Lung (tissue), 5 donors: ENCODE measurements around the gene GAB3. TPM values are rescaled to one million over a fixed set of nuclear protein-coding genes. Genes with fewer than 3 reads are reported as not detected.

ENCODE experiments used
- polyA plus RNA-seq, 2 donors: library from polyadenylated mRNA; stranded (reverse); fragments of 200-250 nt; gene quantifications; one replicate each; pipeline ENCODE4 v1.2.1, GENCODE V29; 2013
- small RNA-seq: library from RNA; depleted of rRNA; stranded (forward); fragments of <200 nt; gene quantifications from one replicate; pipeline ENCODE3, GENCODE V24; 2014; ENCODE audit warnings: low replicate concordance
- total RNA-seq, 2 donors: library from RNA; depleted of rRNA in 1 of 2; stranded (reverse); fragments of >200 nt in 1 of 2; gene quantifications; one replicate each; pipeline ENCODE4 v1.2.1, GENCODE V29; 2014 to 2021
- donor health status: Bipolar disorder and iron deficiency.
- donor health status: healthy.
- donor health status: DM: yes; HTN: yes; CAD: no.

The GAB3 gene
- total and polyA plus RNA-seq, 4 donors = 4.4 to 12.8 (median 10.2) TPM

Small RNA genes within 50 kb of the gene (small RNA-seq; reads per million reads assigned to genes)
- gene SNORA36A = not detected

Other genes with a start within 250 kb of the GAB3 start
- gene FAM3A, start 234.8 kb downstream of the GAB3 start, total RNA-seq = 10 to 100 TPM; 21.5 to 48.6 TPM
- gene FAM3A, start 234.8 kb downstream of the GAB3 start, polyA plus RNA-seq = 10 to 100 TPM; 43.9 to 61.2 TPM
- gene G6PD, start 204.2 kb downstream of the GAB3 start, total RNA-seq = 100 to 1,000 TPM in 1 of 2 donors, 10 to 100 TPM in 1; 24.3 to 106 TPM
- 10 to 100 TPM; 55.4 to 75.6 TPM for gene G6PD, start 204.2 kb downstream of the GAB3 start, polyA plus RNA-seq
- gene IKBKG, start 203.5 kb downstream of the GAB3 start, total RNA-seq = 10 to 100 TPM; 12.0 to 58.3 TPM
- 10 to 100 TPM; 23.1 to 49.6 TPM for gene IKBKG, start 203.5 kb downstream of the GAB3 start, polyA plus RNA-seq
- gene CTAG1A, start 165.9 kb downstream of the GAB3 start, total RNA-seq = not detected
- gene CTAG1A, start 165.9 kb downstream of the GAB3 start, polyA plus RNA-seq = not detected
- not detected for gene CTAG1B, start 131.8 kb downstream of the GAB3 start, total RNA-seq
- gene CTAG1B, start 131.8 kb downstream of the GAB3 start, polyA plus RNA-seq = not detected
- gene CTAG2, start 97.5 kb downstream of the GAB3 start, total RNA-seq = not detected
- 1 to 10 TPM in 1 of 2 donors, not detected in 1; 4.9 TPM for gene CTAG2, start 97.5 kb downstream of the GAB3 start, polyA plus RNA-seq
- gene DKC1, start 11.8 kb upstream of the GAB3 start, total RNA-seq = 10 to 100 TPM; 32.3 to 34.1 TPM
- gene DKC1, start 11.8 kb upstream of the GAB3 start, polyA plus RNA-seq = 10 to 100 TPM; 24.5 to 39.6 TPM
- gene MPP1, start 54.4 kb upstream of the GAB3 start, total RNA-seq = 10 to 100 TPM; 51.5 to 61.4 TPM
- 100 to 1,000 TPM in 1 of 2 donors, 10 to 100 TPM in 1; 18.6 to 132 TPM for gene MPP1, start 54.4 kb upstream of the GAB3 start, polyA plus RNA-seq
- gene SMIM9, start 83.6 kb upstream of the GAB3 start, total RNA-seq = under 1 TPM in 1 of 2 donors, not detected in 1; 0.28 TPM
- not detected for gene SMIM9, start 83.6 kb upstream of the GAB3 start, polyA plus RNA-seq
- 10 to 100 TPM in 1 of 2 donors, 1 to 10 TPM in 1; 3.2 to 58.0 TPM for gene F8A1, start 135.3 kb upstream of the GAB3 start, total RNA-seq
- gene F8A1, start 135.3 kb upstream of the GAB3 start, polyA plus RNA-seq = 10 to 100 TPM; 23.0 to 33.9 TPM